CD4-positive, CD25-positive, alpha-beta regulatory T cell (primary cell): ENCODE results near the gene MRPL4. TPM values are rescaled to one million over a fixed set of nuclear protein-coding genes. Genes with fewer than 3 reads are reported as not detected.

Experiments
- ATAC-seq, 2 donors: fragments of 150-1000 bp; cut with Tn5 transposase; one replicate each; pipeline ENCODE4 v1.10.0; 2021; ENCODE audit warnings: low read depth in 2 of 2, moderate number of reproducible peaks in 2 of 2, moderate library complexity in 1 of 2
- DNase-seq, 3 donors: peaks; one replicate each; pipeline versions ENCODE4 v3.0.0 to v3.0.0-alpha.2; 2012 to 2022; ENCODE audit warnings: mixed read lengths in 1 of 3
- H3K27ac ChIP-seq: one replicate; pipeline ENCODE4 v1.7.0; 2013; ENCODE audit warnings: mild to moderate bottlenecking, low read length; ENCODE audit not compliant: insufficient read depth, poor library complexity, severe bottlenecking
- H3K27me3 ChIP-seq: one replicate; pipeline ENCODE4 v1.7.0; 2013; ENCODE audit warnings: low read length; ENCODE audit not compliant: control insufficient read depth, insufficient read depth
- H3K36me3 ChIP-seq: one replicate; pipeline ENCODE4 v1.7.0; 2013; ENCODE audit warnings: mild to moderate bottlenecking, low read length, moderate library complexity; ENCODE audit not compliant: control insufficient read depth, insufficient read depth
- H3K4me1 ChIP-seq: 2 replicates; pipeline ENCODE4 v1.7.0; 2013; ENCODE audit warnings: mild to moderate bottlenecking, low read length; ENCODE audit not compliant: insufficient read depth, control insufficient read depth, poor library complexity, severe bottlenecking
- H3K4me3 ChIP-seq: one replicate; pipeline ENCODE4 v1.7.0; 2013; ENCODE audit warnings: low read depth, mild to moderate bottlenecking, low read length, moderate library complexity
- H3K9me3 ChIP-seq, 2 experiments: 1 replicate in 1 of 2; 2 replicates in 1 of 2; pipeline ENCODE4 v1.7.0; 2013; ENCODE audit warnings: low read length in 2 of 2, mild to moderate bottlenecking in 1 of 2, moderate library complexity in 1 of 2; ENCODE audit not compliant: control insufficient read depth in 2 of 2
- H3K27ac Mint-ChIP-seq, 3 donors: one replicate each; pipeline ENCODE4 v1.8.0; 2020 to 2022; ENCODE audit warnings: mild to moderate bottlenecking in 3 of 3, mixed read lengths in 3 of 3, moderate library complexity in 2 of 3
- H3K27me3 Mint-ChIP-seq: one replicate; pipeline ENCODE4 v1.8.0; 2022; ENCODE audit warnings: mild to moderate bottlenecking, mixed read lengths
- H3K36me3 Mint-ChIP-seq: one replicate; pipeline ENCODE4 v1.8.0; 2020; ENCODE audit warnings: mixed read lengths
- H3K4me1 Mint-ChIP-seq, 4 donors: one replicate each; pipeline ENCODE4 v1.8.0; 2020 to 2022; ENCODE audit warnings: mixed read lengths in 4 of 4, mild to moderate bottlenecking in 1 of 4
- H3K4me3 Mint-ChIP-seq, 4 donors: one replicate each; pipeline ENCODE4 v1.8.0; 2020 to 2022; ENCODE audit warnings: mild to moderate bottlenecking in 4 of 4, mixed read lengths in 4 of 4, moderate library complexity in 3 of 4
- H3K9me3 Mint-ChIP-seq, 7 donors: one replicate each; pipeline ENCODE4 v1.8.0; 2020 to 2022; ENCODE audit warnings: mixed read lengths in 7 of 7, mild to moderate bottlenecking in 3 of 7, moderate library complexity in 2 of 7
- polyA plus RNA-seq, 4 donors: library from polyadenylated mRNA; unstranded; fragments of 300-500 nt; fragmentation: Illumina TruSeq; gene quantifications; one replicate each; pipeline ENCODE4 v1.2.3, GENCODE V29; 2021
- total RNA-seq: library from RNA; stranded (reverse); gene quantifications from one replicate; pipeline ENCODE4 v1.2.3, GENCODE V29; 2022

MRPL4 gene
- total and polyA plus RNA-seq, 5 donors from 2014 or later = 24.9 to 37.0 (median 33.6) TPM

GRCh38 chr19:10268071-10268470 lies 16.1 kb downstream of the MRPL4 start:
- Mint-ChIP-seq H3K9me3 (no peaks in the 10 kb centered on the region), H3K27me3 (peaks cover 6% of the 10 kb centered on the region), H3K36me3 (no peaks in the 10 kb centered on the region), H3K4me3 (peak overlapping the region in 1 of 4 donors; percentile 94), H3K4me1 (peaks cover 0 to 33% (median 18%) of the 10 kb centered on the region in 4 donors), H3K27ac (no peak overlapping the region)
- no peak overlapping the region for H3K27ac ChIP-seq
- no peaks in the 10 kb centered on the region for H3K27me3 ChIP-seq
- DNase-seq (no peak), ATAC-seq (no peak)
- H3K36me3 ChIP-seq = no peaks in the 10 kb centered on the region
- no peak overlapping the region for H3K4me3 ChIP-seq
- peaks cover 29% of the 10 kb centered on the region for H3K4me1 ChIP-seq
- no peaks in the 10 kb centered on the region for H3K9me3 ChIP-seq

DNA sequence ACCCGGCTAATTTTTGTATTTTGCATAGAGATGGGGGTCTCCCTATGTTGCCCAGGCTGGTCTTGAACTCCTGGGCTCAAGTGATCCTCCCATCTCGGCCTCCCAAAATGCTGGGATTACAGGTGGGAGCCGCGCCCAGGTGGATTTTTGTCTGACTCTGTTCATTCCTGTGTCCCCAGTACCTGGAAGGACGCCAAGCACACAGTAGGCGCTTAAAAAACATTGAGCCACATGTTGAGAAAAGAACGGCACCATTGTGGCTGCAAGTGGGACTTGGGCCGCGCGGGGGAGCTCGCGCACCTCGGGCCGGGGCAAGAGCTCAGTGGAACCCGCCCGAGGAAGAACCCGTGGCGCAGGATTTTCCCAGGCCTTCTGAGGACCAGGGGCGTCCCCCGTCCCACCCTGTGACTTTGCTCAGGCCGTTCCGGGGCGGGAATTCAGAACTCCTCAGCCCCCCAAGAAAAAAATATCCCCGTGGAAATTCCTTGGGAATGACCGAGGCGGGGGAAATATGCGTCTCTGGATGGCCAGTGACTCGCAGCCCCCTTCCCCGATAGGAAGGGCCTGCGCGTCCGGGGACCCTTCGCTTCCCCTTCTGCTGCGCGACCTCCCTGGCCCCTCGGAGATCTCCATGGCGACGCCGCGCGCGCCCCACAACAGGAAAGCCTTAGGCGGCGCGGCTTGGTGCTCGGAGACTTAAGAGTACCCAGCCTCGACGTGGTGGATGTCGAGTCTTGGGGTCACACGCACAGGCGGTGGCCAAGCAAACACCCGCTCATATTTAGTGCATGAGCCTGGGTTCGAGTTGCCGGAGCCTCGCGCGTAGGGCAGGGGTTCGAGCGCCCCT lies 17.5 kb downstream of the MRPL4 start:
- Mint-ChIP-seq H3K27ac (peak overlapping the region; percentile 60 to 92 (median 90)), H3K27me3 (peaks cover 6% of the 10 kb centered on the region), H3K36me3 (peaks cover under 1% of the 10 kb centered on the region), H3K9me3 (no peaks in the 10 kb centered on the region), H3K4me1 (peaks cover 6 to 41% (median 21%) of the 10 kb centered on the region in 4 donors), H3K4me3 (peak overlapping the region; percentile 88 to 96 (median 92))
- ATAC-seq (peak; percentile 55 to 62), DNase-seq (peak; percentile 75 to 86 (median 85))
- peak overlapping the region; percentile 26 for H3K4me3 ChIP-seq
- peak overlapping the region; percentile 92 for H3K27ac ChIP-seq
- peaks cover 29% of the 10 kb centered on the region for H3K4me1 ChIP-seq
- no peaks in the 10 kb centered on the region for H3K9me3 ChIP-seq
- no peaks in the 10 kb centered on the region for H3K36me3 ChIP-seq
- no peaks in the 10 kb centered on the region for H3K27me3 ChIP-seq

GRCh38 chr19:10270180-10270615 lies 18.2 kb downstream of the MRPL4 start:
- Histone ChIP-seq H3K36me3 (peaks cover 2% of the 10 kb centered on the region), H3K4me3 (peak overlapping the region; percentile 72), H3K27ac (peak overlapping the region; percentile 92), H3K9me3 (no peaks in the 10 kb centered on the region), H3K4me1 (peaks cover 29% of the 10 kb centered on the region), H3K27me3 (no peaks in the 10 kb centered on the region)
- Mint-ChIP-seq H3K27me3 (peaks cover 6% of the 10 kb centered on the region), H3K4me1 (peaks cover 7 to 47% (median 24%) of the 10 kb centered on the region in 4 donors), H3K36me3 (peaks cover 4% of the 10 kb centered on the region), H3K4me3 (peak overlapping the region; percentile 88 to 96 (median 92)), H3K9me3 (no peaks in the 10 kb centered on the region), H3K27ac (peak overlapping the region; percentile 82 to 92 (median 90))
- ATAC-seq (peak; percentile 41 to 54), DNase-seq (peak; percentile 49 to 77 (median 62))

DNA sequence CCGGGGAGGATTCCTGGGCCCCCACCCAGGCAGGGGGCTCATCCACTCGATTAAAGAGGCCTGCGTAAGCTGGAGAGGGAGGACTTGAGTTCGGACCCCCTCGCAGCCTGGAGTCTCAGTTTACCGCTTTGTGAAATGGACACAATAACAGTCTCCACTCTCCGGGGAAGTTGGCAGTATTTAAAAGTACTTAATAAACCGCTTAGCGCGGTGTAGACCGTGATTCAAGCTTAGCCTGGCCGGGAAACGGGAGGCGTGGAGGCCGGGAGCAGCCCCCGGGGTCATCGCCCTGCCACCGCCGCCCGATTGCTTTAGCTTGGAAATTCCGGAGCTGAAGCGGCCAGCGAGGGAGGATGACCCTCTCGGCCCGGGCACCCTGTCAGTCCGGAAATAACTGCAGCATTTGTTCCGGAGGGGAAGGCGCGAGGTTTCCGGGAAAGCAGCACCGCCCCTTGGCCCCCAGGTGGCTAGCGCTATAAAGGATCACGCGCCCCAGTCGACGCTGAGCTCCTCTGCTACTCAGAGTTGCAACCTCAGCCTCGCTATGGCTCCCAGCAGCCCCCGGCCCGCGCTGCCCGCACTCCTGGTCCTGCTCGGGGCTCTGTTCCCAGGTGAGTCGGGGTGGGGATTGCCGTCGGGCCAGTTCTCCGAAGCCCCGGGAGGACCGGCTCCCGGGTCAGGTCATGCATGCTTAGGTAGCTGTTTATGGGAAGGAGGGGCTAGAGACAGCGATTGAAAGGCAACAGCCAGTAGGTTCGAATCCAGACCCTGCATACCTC lies 18.8 kb downstream of the MRPL4 start, which contains the start of gene ICAM1:
TSS of gene ICAM1 (plus strand) at position 505 of the 779 bp plus-strand sequence. CDS start at position 545, 40 bp downstream.
- H3K36me3 Mint-ChIP-seq = peaks cover 4% of the 10 kb centered on the region
- Histone ChIP-seq H3K27me3 (no peaks in the 10 kb centered on the region), H3K9me3 (no peaks in the 10 kb centered on the region), H3K4me3 (peak within 1 kb of the TSS; percentile 72), H3K4me1 (peaks cover 29% of the 10 kb centered on the region), H3K36me3 (peaks cover 2% of the 10 kb centered on the region), H3K27ac (peak within 1 kb of the TSS; percentile 92)
- DNase-seq = peak; percentile 61 to 88 (median 67)
- ATAC-seq = peak; percentile 63 to 64
- peaks cover 7 to 47% (median 24%) of the 10 kb centered on the region in 4 donors for H3K4me1 Mint-ChIP-seq
- H3K9me3 Mint-ChIP-seq = no peaks in the 10 kb centered on the region
- peak within 1 kb of the TSS; percentile 82 to 92 (median 90) for H3K27ac Mint-ChIP-seq
- peak within 1 kb of the TSS; percentile 88 to 96 (median 92) for H3K4me3 Mint-ChIP-seq
- H3K27me3 Mint-ChIP-seq = peaks cover 6% of the 10 kb centered on the region

GRCh38 chr19:10271543-10272086 lies 19.6 kb downstream of the MRPL4 start:
- ATAC-seq (peak in 1 of 2 donors; percentile 3), DNase-seq (peak in 2 of 3 donors; percentile 29 to 36)
- Histone ChIP-seq H3K27ac (peak overlapping the region; percentile 92), H3K4me3 (peak overlapping the region; percentile 57), H3K4me1 (peaks cover 29% of the 10 kb centered on the region), H3K27me3 (no peaks in the 10 kb centered on the region), H3K9me3 (no peaks in the 10 kb centered on the region), H3K36me3 (peaks cover 2% of the 10 kb centered on the region)
- Mint-ChIP-seq H3K9me3 (no peaks in the 10 kb centered on the region), H3K27me3 (peaks cover 6% of the 10 kb centered on the region), H3K36me3 (peaks cover 4% of the 10 kb centered on the region), H3K4me1 (peaks cover 7 to 47% (median 24%) of the 10 kb centered on the region in 4 donors), H3K4me3 (peak overlapping the region; percentile 88 to 96 (median 92)), H3K27ac (peak overlapping the region; percentile 82 to 92 (median 90))

DNA sequence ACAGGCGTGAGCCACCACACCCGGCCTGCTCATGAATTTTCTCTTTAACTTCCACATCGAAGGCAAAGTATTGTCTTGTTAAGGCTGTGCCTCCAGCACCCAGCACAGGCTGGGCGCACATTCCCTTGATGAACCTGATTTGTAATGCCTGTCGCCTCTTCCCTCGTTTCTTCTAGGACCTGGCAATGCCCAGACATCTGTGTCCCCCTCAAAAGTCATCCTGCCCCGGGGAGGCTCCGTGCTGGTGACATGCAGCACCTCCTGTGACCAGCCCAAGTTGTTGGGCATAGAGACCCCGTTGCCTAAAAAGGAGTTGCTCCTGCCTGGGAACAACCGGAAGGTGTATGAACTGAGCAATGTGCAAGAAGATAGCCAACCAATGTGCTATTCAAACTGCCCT lies 22.6 kb downstream of the MRPL4 start:
- peak overlapping the region in 1 of 3 donors; percentile 12 for H3K27ac Mint-ChIP-seq
- Histone ChIP-seq H3K4me3 (no peak overlapping the region), H3K9me3 (no peaks in the 10 kb centered on the region), H3K27me3 (no peaks in the 10 kb centered on the region), H3K4me1 (peaks cover 28% of the 10 kb centered on the region), H3K36me3 (peaks cover 13% of the 10 kb centered on the region), H3K27ac (no peak overlapping the region)
- H3K27me3 Mint-ChIP-seq = peaks cover under 1% of the 10 kb centered on the region
- H3K9me3 Mint-ChIP-seq = no peaks in the 10 kb centered on the region
- peaks cover 9% of the 10 kb centered on the region for H3K36me3 Mint-ChIP-seq
- DNase-seq = no peak
- H3K4me1 Mint-ChIP-seq = peaks cover 10 to 48% (median 25%) of the 10 kb centered on the region in 4 donors
- peak overlapping the region in 3 of 4 donors; percentile 12 to 59 (median 48) for H3K4me3 Mint-ChIP-seq
- ATAC-seq = no peak
